ENCODE results near the gene NUP50. TPM values are rescaled to one million over a fixed set of nuclear protein-coding genes. Genes with fewer than 3 reads are reported as not detected.

NUP50 gene
- polyA plus RNA-seq, 1 donor = 18.7 TPM

GRCh38 chr22:45227645-45228400 lies 64.1 kb downstream of the NUP50 start:
- DNase-seq (ENCODE audit: low read depth) = no peak

- DNase-seq (ENCODE audit: low read depth) = no peak
Observed at GRCh38 chr22:45228401-45228754, 64.7 kb downstream of the NUP50 start.

GRCh38 chr22:45229181-45229580 lies 65.5 kb downstream of the NUP50 start:
- DNase-seq (ENCODE audit: low read depth) = no peak

- no peak for DNase-seq (ENCODE audit: low read depth)
Observed at GRCh38 chr22:45230026-45230721, 66.4 kb downstream of the NUP50 start.

- DNase-seq (ENCODE audit: low read depth) = no peak
Observed at GRCh38 chr22:45231293-45231692, 67.6 kb downstream of the NUP50 start.

GRCh38 chr22:45233386-45233785 lies 69.7 kb downstream of the NUP50 start:
- DNase-seq (ENCODE audit: low read depth) = no peak

GRCh38 chr22:45233827-45234226 lies 70.1 kb downstream of the NUP50 start:
- no peak for DNase-seq (ENCODE audit: low read depth)

GRCh38 chr22:45235101-45235777 lies 71.5 kb downstream of the NUP50 start:
- DNase-seq (ENCODE audit: low read depth) = no peak

- DNase-seq (ENCODE audit: low read depth) = no peak
Observed at GRCh38 chr22:45235851-45236342, 72.2 kb downstream of the NUP50 start.

- no peak for DNase-seq (ENCODE audit: low read depth)
Observed at GRCh38 chr22:45237065-45237990, 73.6 kb downstream of the NUP50 start.

Other genes starting within 250 kb of the NUP50 start
- 0.57 TPM for gene PHF21B, start 153.9 kb upstream of the NUP50 start, polyA plus RNA-seq (ENCODE audit: insufficient read length)
- gene KIAA0930, start 77.0 kb downstream of the NUP50 start, polyA plus RNA-seq (ENCODE audit: insufficient read length) = 14.2 TPM
- not detected for gene UPK3A, start 121.0 kb downstream of the NUP50 start, polyA plus RNA-seq (ENCODE audit: insufficient read length)
- gene FAM118A, start 146.0 kb downstream of the NUP50 start, polyA plus RNA-seq (ENCODE audit: insufficient read length) = 20.3 TPM
- 0.11 TPM for gene SMC1B, start 249.7 kb downstream of the NUP50 start, polyA plus RNA-seq (ENCODE audit: insufficient read length)
- 1.8 TPM for gene RIBC2, start 249.8 kb downstream of the NUP50 start, polyA plus RNA-seq (ENCODE audit: insufficient read length)

All from forelimb muscle (tissue), 1 donor.